T-cell (primary cell): Measurements from ENCODE around the gene DENND5B. TPM values are rescaled to one million over a fixed set of nuclear protein-coding genes. Genes with fewer than 3 reads are reported as not detected.

Source experiments
- ATAC-seq, 4 experiments: fragments of 200-7000 bp in 3 of 4; fragments of 150-1000 bp in 1 of 4; cut with Tn5 transposase; replicated peaks in 1 of 4; 1 replicate in 3 of 4; 2 replicates in 1 of 4; pipeline ENCODE4 v1.10.0; 2021; ENCODE audit warnings: moderate library complexity in 3 of 4, mild to moderate bottlenecking in 2 of 4, moderate number of reproducible peaks in 1 of 4
- CTCF ChIA-PET, 2 donors: fragments of 300-600 bp; sonication (Branson Sonifier 250); formaldehyde crosslinking; loops; one replicate each; lab custom pipeline; 2022; ENCODE audit warnings: antibody characterized with exemption in 2 of 2; lab: Charles Lee
- POLR2A ChIA-PET, 2 donors: fragments of 300-600 bp; sonication (Branson Sonifier 250); formaldehyde crosslinking; loops; one replicate each; lab custom pipeline; 2022; ENCODE audit warnings: antibody characterized with exemption in 2 of 2; lab: Charles Lee
- DNase-seq, 35 experiments: peaks; one replicate each; pipeline versions ENCODE4 v3.0.0 to v3.0.0-alpha.2; 2013 to 2023
- H3K27ac ChIP-seq: one replicate; pipeline ENCODE4 v1.5.1; 2013; ENCODE audit warnings: low read length
- H3K27me3 ChIP-seq, 2 experiments: replicated peaks in 1 of 2; 1 replicate in 1 of 2; 2 replicates in 1 of 2; pipeline versions ENCODE4 v1.6.1 to v1.7.0; 2013; ENCODE audit warnings: low read length in 1 of 2, mixed read lengths in 1 of 2; ENCODE audit not compliant: control insufficient read depth in 2 of 2, insufficient read depth in 2 of 2; ENCODE audit errors: extremely low read depth in 1 of 2
- H3K36me3 ChIP-seq, 2 donors: 1 replicate in 1 of 2; 2 replicates in 1 of 2; pipeline versions ENCODE4 v1.6.1 to v1.7.0; 2013; ENCODE audit warnings: low read length in 1 of 2; ENCODE audit not compliant: control insufficient read depth in 2 of 2, insufficient read depth in 1 of 2; ENCODE audit errors: extremely low read depth in 1 of 2
- H3K4me1 ChIP-seq, 2 experiments: 1 replicate in 1 of 2; 2 replicates in 1 of 2; pipeline versions ENCODE4 v1.6.1 to v1.7.0; 2013; ENCODE audit warnings: low read length in 2 of 2, mixed read lengths in 1 of 2; ENCODE audit not compliant: insufficient read depth in 2 of 2, control insufficient read depth in 1 of 2; ENCODE audit errors: extremely low read depth in 1 of 2
- H3K4me3 ChIP-seq, 2 donors: 1 replicate in 1 of 2; 2 replicates in 1 of 2; pipeline versions ENCODE4 v1.5.1 to v1.7.0; 2013; ENCODE audit warnings: mild to moderate bottlenecking in 2 of 2, low read length in 1 of 2, moderate library complexity in 1 of 2; ENCODE audit not compliant: control insufficient read depth in 1 of 2; ENCODE audit errors: extremely low read depth in 1 of 2
- H3K9me3 ChIP-seq: 2 replicates; pipeline ENCODE4 v1.7.0; 2013
- H3K27ac Mint-ChIP-seq, 2 donors: one replicate each; pipeline ENCODE4 v1.8.0; 2020 to 2021; ENCODE audit warnings: mild to moderate bottlenecking in 2 of 2, mixed read lengths in 2 of 2
- H3K27me3 Mint-ChIP-seq, 2 donors: one replicate each; pipeline ENCODE4 v1.8.0; 2021 to 2022; ENCODE audit warnings: mixed read lengths in 2 of 2
- H3K36me3 Mint-ChIP-seq: one replicate; pipeline ENCODE4 v1.8.0; 2021; ENCODE audit warnings: mixed read lengths
- H3K4me1 Mint-ChIP-seq, 3 donors: one replicate each; pipeline ENCODE4 v1.8.0; 2020 to 2022; ENCODE audit warnings: mixed read lengths in 3 of 3, mild to moderate bottlenecking in 1 of 3
- H3K4me3 Mint-ChIP-seq, 3 donors: one replicate each; pipeline ENCODE4 v1.8.0; 2020 to 2022; ENCODE audit warnings: mild to moderate bottlenecking in 3 of 3, mixed read lengths in 3 of 3, moderate library complexity in 3 of 3
- H3K9me3 Mint-ChIP-seq, 3 donors: one replicate each; pipeline ENCODE4 v1.8.0; 2020 to 2022; ENCODE audit warnings: mixed read lengths in 3 of 3
- WGBS: methylation state at CpG from one replicate; pipeline ENCODE4 v1.1.5; 2013; ENCODE audit warnings: missing lambda C conversion rate; ENCODE audit not compliant: insufficient coverage; 5-methylcytosine and 5-hydroxymethylcytosine counted together
- total RNA-seq, 35 experiments: library from RNA in 6 of 35; stranded (reverse) in 6 of 35; fragments of 120-200 nt in 1 of 35; gene quantifications; one replicate each; pipeline versions ENCODE4 v1.2.1 to v1.2.4 and lab custom pipeline; 2013 to 2026

Gene DENND5B
- total RNA-seq, 5 donors from 2014 or later (not counting 1 experiment from before 2014, with no cell fraction given), result 0.38 to 2.6 (median 1.2) TPM

- no peaks in the 10 kb centered on the region for H3K9me3 ChIP-seq
- H3K27ac Mint-ChIP-seq, result no peak overlapping the region
- WGBS, result no CpG with 5 or more reads among the region's 1 CpG
- H3K27me3 ChIP-seq, result no peaks in the 10 kb centered on the region
- no peaks in the 10 kb centered on the region for H3K36me3 ChIP-seq
- peaks cover 0 to 10% (median 0%) of the 10 kb centered on the region in 3 donors for H3K4me1 Mint-ChIP-seq
- H3K9me3 Mint-ChIP-seq, result no peaks in the 10 kb centered on the region
- H3K4me3 ChIP-seq, result no peak overlapping the region
- no peak for ATAC-seq
- H3K4me3 Mint-ChIP-seq, result no peak overlapping the region
- no peaks in the 10 kb centered on the region for H3K27me3 Mint-ChIP-seq
- no peak for DNase-seq
- ChIA-PET POLR2A (no interaction called here), CTCF (interaction anchor here in 1 of 2 donors (0.9 kb wide), 1 partner anchor 589 kb away, joined by 3 read pairs; no protein-coding TSS in a partner anchor)
- H3K36me3 Mint-ChIP-seq, result no peaks in the 10 kb centered on the region
- no peaks in the 10 kb centered on the region for H3K4me1 ChIP-seq
- no peak overlapping the region for H3K27ac ChIP-seq
Measured at GRCh38 chr12:31342286-31342685, 248.7 kb downstream of the DENND5B start.

GRCh38 chr12:31339831-31340622 lies 250.9 kb downstream of the DENND5B start:
- Mint-ChIP-seq H3K36me3 (no peaks in the 10 kb centered on the region), H3K27me3 (no peaks in the 10 kb centered on the region), H3K4me3 (no peak overlapping the region), H3K4me1 (no peaks in the 10 kb centered on the region), H3K9me3 (no peaks in the 10 kb centered on the region), H3K27ac (no peak overlapping the region)
- Histone ChIP-seq H3K9me3 (no peaks in the 10 kb centered on the region), H3K4me1 (no peaks in the 10 kb centered on the region), H3K36me3 (no peaks in the 10 kb centered on the region), H3K27me3 (no peaks in the 10 kb centered on the region), H3K4me3 (no peak overlapping the region), H3K27ac (no peak overlapping the region)
- ATAC-seq (no peak), DNase-seq (no peak)
- ChIA-PET POLR2A (interaction anchor here in 1 of 2 donors (0.6 kb wide), 1 partner anchor 17 kb away, joined by 5 read pairs; no protein-coding TSS in a partner anchor), CTCF (no interaction called here)
- WGBS, result 67% methylated on average over 1 of the region's 10 CpGs

GRCh38 chr12:31337952-31338351 lies 253.0 kb downstream of the DENND5B start:
- ChIA-PET POLR2A (interaction anchor here in 1 of 2 donors (0.6 kb wide), 1 partner anchor 1363 kb away, joined by 4 read pairs; no protein-coding TSS in a partner anchor), CTCF (no interaction called here)
- no CpG with 5 or more reads among the region's 4 CpGs for WGBS
- Histone ChIP-seq H3K9me3 (no peaks in the 10 kb centered on the region), H3K4me1 (no peaks in the 10 kb centered on the region), H3K27ac (no peak overlapping the region), H3K27me3 (peaks cover 0 to 3% of the 10 kb centered on the region in 2 experiments), H3K36me3 (no peaks in the 10 kb centered on the region), H3K4me3 (no peak overlapping the region)
- H3K4me1 Mint-ChIP-seq, result no peaks in the 10 kb centered on the region
- no peak for DNase-seq
- no peak for ATAC-seq
- H3K4me3 Mint-ChIP-seq, result no peak overlapping the region
- no peak overlapping the region for H3K27ac Mint-ChIP-seq
- no peaks in the 10 kb centered on the region for H3K36me3 Mint-ChIP-seq
- no peaks in the 10 kb centered on the region for H3K9me3 Mint-ChIP-seq
- H3K27me3 Mint-ChIP-seq, result no peaks in the 10 kb centered on the region

Other genes starting within 250 kb of the DENND5B start
- 1 to 10 TPM in 4 of 5 donors, under 1 TPM in 1; 0.48 to 2.1 (median 1.6) TPM for gene ETFBKMT, start 68.6 kb upstream of the DENND5B start, total RNA-seq
- gene AMN1, start 137.9 kb upstream of the DENND5B start, total RNA-seq, result 10 to 100 TPM in 4 of 5 donors, 1 to 10 TPM in 1; 8.4 to 13.6 (median 12.2) TPM